Esophagus squamous epithelium (tissue), 5 donors: ENCODE measurements around the gene TMEM255B. TPM values are rescaled to one million over a fixed set of nuclear protein-coding genes. Genes with fewer than 3 reads are reported as not detected.
A peak's percentile ranks its signal among the peaks of the same experiment; 100 is the strongest.

ENCODE experiments used
- DNase-seq: peaks from one replicate; lab custom pipeline; 2025; lab: John Stamatoyannopoulos, UW
- H3K27ac ChIP-seq, 4 donors: fragments of 200-600 bp; sonication (generic); one replicate each; pipeline ENCODE4 v1.5.1; 2016 to 2019; ENCODE audit warnings: mild to moderate bottlenecking in 1 of 4
- H3K27me3 ChIP-seq, 4 donors: fragments of 200-600 bp; sonication (generic); 1 replicate in 3 of 4; 2 replicates in 1 of 4; pipeline versions ENCODE4 v1.5.1 to v1.6.0; 2017 to 2021; ENCODE audit warnings: antibody characterized with exemption in 1 of 4
- H3K36me3 ChIP-seq, 3 donors: fragments of 200-600 bp; sonication (generic); one replicate each; pipeline ENCODE4 v1.5.1; 2016 to 2019
- H3K4me1 ChIP-seq, 3 donors: fragments of 200-600 bp; sonication (generic); one replicate each; pipeline ENCODE4 v1.5.1; 2017 to 2019
- H3K4me3 ChIP-seq, 4 donors: fragments of 200-600 bp; sonication (generic); 1 replicate in 3 of 4; 2 replicates in 1 of 4; pipeline ENCODE4 v1.5.1; 2016 to 2019; ENCODE audit warnings: mild to moderate bottlenecking in 2 of 4, moderate library complexity in 1 of 4
- H3K9me3 ChIP-seq, 3 donors: fragments of 200-600 bp; sonication (generic); one replicate each; pipeline ENCODE4 v1.5.1; 2016 to 2019
- CTCF ChIP-seq, 6 experiments: fragments of 450-650 bp in 4 of 6; fragments of 200-600 bp in 2 of 6; sonication (generic) in 2 of 6; IDR thresholded peaks; one replicate each; pipeline ENCODE4 v1.5.1; 2016 to 2019; ENCODE audit warnings: antibody characterized with exemption in 6 of 6, mild to moderate bottlenecking in 4 of 6, moderate library complexity in 4 of 6
- POLR2A ChIP-seq, 4 donors: fragments of 450-650 bp; IDR thresholded peaks; one replicate each; pipeline ENCODE4 v1.6.1; 2017; ENCODE audit warnings: antibody characterized with exemption in 4 of 4, mild to moderate bottlenecking in 4 of 4, moderate library complexity in 3 of 4
- WGBS, 2 donors: methylation state at CpG; one replicate each; pipeline ENCODE4 v1.1.5; 2018; 5-methylcytosine and 5-hydroxymethylcytosine counted together
- intact Hi-C: fragments of 100-400 bp; cut with DNase I; formaldehyde crosslinking; loops from one replicate; pipeline ENCODE4 v1.15.0; 2022
- total RNA-seq, 4 donors: library from RNA; depleted of rRNA; stranded (reverse); fragments of >200 nt; gene quantifications; one replicate each; pipeline ENCODE4 v1.1.0, GENCODE V29; 2016
- donor health status: DM: yes; HTN: yes; CAD: no.

Gene TMEM255B
- total RNA-seq, 4 donors from 2014 or later: 0.30 to 9.2 (median 3.2) TPM; not detected in 1

- DNase-seq: no peak
Measured at GRCh38 chr13:113855931-113856715, 97.1 kb downstream of the TMEM255B start.

GRCh38 chr13:113856716-113857065 lies 97.7 kb downstream of the TMEM255B start:
- H3K27ac ChIP-seq: peak overlapping the region in 2 of 4 donors; percentile 12 to 75
- H3K4me1 ChIP-seq: peaks cover 59 to 93% (median 75%) of the 10 kb centered on the region in 3 donors
- WGBS, 2 donors: 38 to 68% methylated on average over 6 to 9 of the region's 9 CpGs
- no peak overlapping the region for H3K4me3 ChIP-seq
- TF ChIP-seq POLR2A (IDR thresholded peaks at IDR 0.05) (no peak), CTCF (IDR thresholded peaks at IDR 0.05) (no peak)
- H3K36me3 ChIP-seq: no peaks in the 10 kb centered on the region
- no peaks in the 10 kb centered on the region for H3K27me3 ChIP-seq
- H3K9me3 ChIP-seq: no peaks in the 10 kb centered on the region
- intact Hi-C loops: no loop called here
- DNase-seq: no peak

More at GRCh38 chr13:113855931-113856715, 97.1 kb downstream of the TMEM255B start:
- intact Hi-C loops: no loop called here
- WGBS, 2 donors: 70 to 80% methylated on average over 16 to 20 of the region's 25 CpGs
- Histone ChIP-seq H3K9me3 (no peaks in the 10 kb centered on the region), H3K4me3 (no peak overlapping the region), H3K36me3 (no peaks in the 10 kb centered on the region), H3K4me1 (peaks cover 53 to 87% (median 70%) of the 10 kb centered on the region in 3 donors), H3K27me3 (no peaks in the 10 kb centered on the region), H3K27ac (peak overlapping the region in 3 of 4 donors; percentile 12 to 75 (median 66))
- TF ChIP-seq POLR2A (IDR thresholded peaks at IDR 0.05) (no peak), CTCF (IDR thresholded peaks at IDR 0.05) (no peak)

GRCh38 chr13:113857531-113858195 lies 98.6 kb downstream of the TMEM255B start:
- TF ChIP-seq POLR2A (IDR thresholded peaks at IDR 0.05) (no peak), CTCF (IDR thresholded peaks at IDR 0.05) (no peak)
- no peaks in the 10 kb centered on the region for H3K9me3 ChIP-seq
- peak overlapping the region; percentile 22 to 75 (median 42) for H3K27ac ChIP-seq
- H3K4me3 ChIP-seq: peak overlapping the region in 1 of 4 donors; percentile 13
- H3K27me3 ChIP-seq: no peaks in the 10 kb centered on the region
- no peak for DNase-seq
- peaks cover 69 to 93% (median 80%) of the 10 kb centered on the region in 3 donors for H3K4me1 ChIP-seq
- H3K36me3 ChIP-seq: no peaks in the 10 kb centered on the region
- intact Hi-C loops: no loop called here
- WGBS, 2 donors: 26 to 32% methylated on average over 5 to 8 of the region's 20 CpGs

- Histone ChIP-seq H3K4me3 (no peak overlapping the region), H3K27ac (peak overlapping the region in 2 of 4 donors; percentile 88 to 92), H3K27me3 (peaks cover 0 to 3% (median 0%) of the 10 kb centered on the region in 4 donors), H3K4me1 (peaks cover 62 to 90% (median 65%) of the 10 kb centered on the region in 3 donors), H3K36me3 (no peaks in the 10 kb centered on the region), H3K9me3 (no peaks in the 10 kb centered on the region)
- no peak for TF ChIP-seq CTCF (IDR thresholded peaks at IDR 0.05)
- TF ChIP-seq POLR2A (IDR thresholded peaks at IDR 0.05): no peak
- intact Hi-C loops: no loop called here
- 91 to 93% methylated on average over 3 of the region's 4 CpGs for WGBS, 2 donors
- DNase-seq: no peak
Measured at GRCh38 chr13:113859311-113860050, 100.5 kb downstream of the TMEM255B start.
